Esophagus squamous epithelium (tissue), 4 donors: ENCODE measurements around the gene FZR1.

Experiments
- POLR2A ChIP-seq, 4 donors: fragments of 450-650 bp; IDR thresholded peaks; one replicate each; pipeline ENCODE4 v1.6.1; 2017; ENCODE audit warnings: antibody characterized with exemption in 4 of 4, mild to moderate bottlenecking in 4 of 4, moderate library complexity in 3 of 4
- TF ChIP-seq, protein P1 (sequence below), 6 experiments: fragments of 450-650 bp in 4 of 6; fragments of 200-600 bp in 2 of 6; sonication (generic) in 2 of 6; IDR thresholded peaks; one replicate each; pipeline ENCODE4 v1.5.1; 2016 to 2019; ENCODE audit warnings: antibody characterized with exemption in 6 of 6, mild to moderate bottlenecking in 4 of 6, moderate library complexity in 4 of 6

DNA sequence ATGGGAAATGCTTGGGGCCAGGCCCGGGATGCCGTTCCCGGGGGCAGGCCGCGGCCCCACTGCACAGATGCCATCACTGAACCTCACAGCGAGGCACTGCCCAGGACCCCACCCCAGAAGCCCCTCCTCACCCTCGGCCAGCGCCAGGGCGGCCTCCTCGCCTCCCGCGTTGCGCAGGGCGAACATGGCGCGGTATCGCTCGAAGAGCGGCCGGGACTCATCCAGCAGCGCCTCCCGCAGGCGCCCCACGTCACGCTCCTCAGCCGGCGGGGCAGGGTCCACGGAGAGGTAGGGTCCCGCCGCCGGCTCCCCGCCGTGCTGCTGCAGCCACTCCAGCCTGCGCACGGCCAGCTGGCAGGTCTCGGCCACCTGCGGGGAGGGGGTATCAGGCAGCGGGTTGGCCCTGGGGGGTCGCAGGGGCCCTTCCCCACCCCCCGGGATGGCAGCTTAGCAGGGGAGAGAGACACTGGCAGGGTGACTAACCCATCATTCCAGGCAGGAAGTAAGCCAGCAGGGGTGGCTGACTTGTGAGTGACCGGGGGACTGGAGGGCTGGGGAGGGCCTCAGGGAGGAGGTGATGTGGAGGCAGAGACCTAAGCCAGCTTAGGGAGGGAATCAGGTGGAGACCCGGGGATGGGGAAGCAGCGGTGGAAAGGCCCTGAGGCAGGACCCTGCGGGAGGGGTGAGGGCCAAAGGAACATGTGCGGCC is 13.8 kb upstream of the FZR1 start:
- TF ChIP-seq, protein P1, sequence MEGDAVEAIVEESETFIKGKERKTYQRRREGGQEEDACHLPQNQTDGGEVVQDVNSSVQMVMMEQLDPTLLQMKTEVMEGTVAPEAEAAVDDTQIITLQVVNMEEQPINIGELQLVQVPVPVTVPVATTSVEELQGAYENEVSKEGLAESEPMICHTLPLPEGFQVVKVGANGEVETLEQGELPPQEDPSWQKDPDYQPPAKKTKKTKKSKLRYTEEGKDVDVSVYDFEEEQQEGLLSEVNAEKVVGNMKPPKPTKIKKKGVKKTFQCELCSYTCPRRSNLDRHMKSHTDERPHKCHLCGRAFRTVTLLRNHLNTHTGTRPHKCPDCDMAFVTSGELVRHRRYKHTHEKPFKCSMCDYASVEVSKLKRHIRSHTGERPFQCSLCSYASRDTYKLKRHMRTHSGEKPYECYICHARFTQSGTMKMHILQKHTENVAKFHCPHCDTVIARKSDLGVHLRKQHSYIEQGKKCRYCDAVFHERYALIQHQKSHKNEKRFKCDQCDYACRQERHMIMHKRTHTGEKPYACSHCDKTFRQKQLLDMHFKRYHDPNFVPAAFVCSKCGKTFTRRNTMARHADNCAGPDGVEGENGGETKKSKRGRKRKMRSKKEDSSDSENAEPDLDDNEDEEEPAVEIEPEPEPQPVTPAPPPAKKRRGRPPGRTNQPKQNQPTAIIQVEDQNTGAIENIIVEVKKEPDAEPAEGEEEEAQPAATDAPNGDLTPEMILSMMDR (IDR thresholded peaks at IDR 0.05) = no peak
- TF ChIP-seq POLR2A (IDR thresholded peaks at IDR 0.05) = no peak
